Peyer's patch (tissue), 4 donors: ENCODE results near the gene PLEKHS1.
"Not testable (repeated sequence)": the region's sequence is repeated elsewhere in the genome, so short reads cannot be mapped to it uniquely, and the experiment has no call there.

Experiments used
- POLR2A ChIP-seq, 2 donors: fragments of 450-650 bp; IDR thresholded peaks; one replicate each; pipeline ENCODE4 v1.5.1; 2017; ENCODE audit warnings: antibody characterized with exemption in 2 of 2, mild to moderate bottlenecking in 2 of 2, moderate library complexity in 2 of 2
- TF ChIP-seq, protein P1 (sequence below), 6 experiments: fragments of 450-650 bp in 4 of 6; fragments of 200-600 bp in 2 of 6; sonication (generic) in 1 of 6; IDR thresholded peaks; one replicate each; pipeline ENCODE4 v1.5.1; 2017 to 2019; ENCODE audit warnings: antibody characterized with exemption in 6 of 6, mild to moderate bottlenecking in 3 of 6, moderate library complexity in 1 of 6

DNA sequence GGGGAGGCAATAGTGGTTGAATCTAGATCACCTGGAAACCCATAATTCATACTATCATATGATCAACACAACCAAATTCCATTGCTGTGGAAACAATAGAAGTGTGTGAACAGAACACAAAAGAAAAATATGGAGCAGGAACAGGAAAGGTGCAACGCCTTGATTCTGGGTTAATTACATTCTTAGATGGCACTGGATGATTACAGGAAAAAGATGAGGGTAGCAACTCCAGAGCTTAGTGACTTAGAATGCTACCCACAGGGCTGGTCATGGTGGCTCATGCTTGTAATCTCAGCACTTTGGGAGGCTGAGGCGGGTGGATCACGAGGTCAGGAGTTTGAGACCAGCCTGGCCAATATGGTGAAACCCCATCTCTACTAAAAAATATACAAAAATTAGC is 19.6 kb downstream of the PLEKHS1 start:
- TF ChIP-seq, protein P1, sequence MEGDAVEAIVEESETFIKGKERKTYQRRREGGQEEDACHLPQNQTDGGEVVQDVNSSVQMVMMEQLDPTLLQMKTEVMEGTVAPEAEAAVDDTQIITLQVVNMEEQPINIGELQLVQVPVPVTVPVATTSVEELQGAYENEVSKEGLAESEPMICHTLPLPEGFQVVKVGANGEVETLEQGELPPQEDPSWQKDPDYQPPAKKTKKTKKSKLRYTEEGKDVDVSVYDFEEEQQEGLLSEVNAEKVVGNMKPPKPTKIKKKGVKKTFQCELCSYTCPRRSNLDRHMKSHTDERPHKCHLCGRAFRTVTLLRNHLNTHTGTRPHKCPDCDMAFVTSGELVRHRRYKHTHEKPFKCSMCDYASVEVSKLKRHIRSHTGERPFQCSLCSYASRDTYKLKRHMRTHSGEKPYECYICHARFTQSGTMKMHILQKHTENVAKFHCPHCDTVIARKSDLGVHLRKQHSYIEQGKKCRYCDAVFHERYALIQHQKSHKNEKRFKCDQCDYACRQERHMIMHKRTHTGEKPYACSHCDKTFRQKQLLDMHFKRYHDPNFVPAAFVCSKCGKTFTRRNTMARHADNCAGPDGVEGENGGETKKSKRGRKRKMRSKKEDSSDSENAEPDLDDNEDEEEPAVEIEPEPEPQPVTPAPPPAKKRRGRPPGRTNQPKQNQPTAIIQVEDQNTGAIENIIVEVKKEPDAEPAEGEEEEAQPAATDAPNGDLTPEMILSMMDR (IDR thresholded peaks at IDR 0.05): not testable (repeated sequence)
- TF ChIP-seq POLR2A (IDR thresholded peaks at IDR 0.05): not testable (repeated sequence)
